Stimulated activated CD8-positive, alpha-beta memory T cell treated with anti-CD3 and anti-CD28 coated beads, Interleukin-15, amount 100 ng/mL, for 24 hours (primary cell): ENCODE results near the gene C15orf39.

Source experiments
- DNase-seq: peaks from one replicate; pipeline ENCODE4 v3.0.0-alpha.2; 2020; ENCODE audit warnings: low read depth

The C15orf39 gene

DNA sequence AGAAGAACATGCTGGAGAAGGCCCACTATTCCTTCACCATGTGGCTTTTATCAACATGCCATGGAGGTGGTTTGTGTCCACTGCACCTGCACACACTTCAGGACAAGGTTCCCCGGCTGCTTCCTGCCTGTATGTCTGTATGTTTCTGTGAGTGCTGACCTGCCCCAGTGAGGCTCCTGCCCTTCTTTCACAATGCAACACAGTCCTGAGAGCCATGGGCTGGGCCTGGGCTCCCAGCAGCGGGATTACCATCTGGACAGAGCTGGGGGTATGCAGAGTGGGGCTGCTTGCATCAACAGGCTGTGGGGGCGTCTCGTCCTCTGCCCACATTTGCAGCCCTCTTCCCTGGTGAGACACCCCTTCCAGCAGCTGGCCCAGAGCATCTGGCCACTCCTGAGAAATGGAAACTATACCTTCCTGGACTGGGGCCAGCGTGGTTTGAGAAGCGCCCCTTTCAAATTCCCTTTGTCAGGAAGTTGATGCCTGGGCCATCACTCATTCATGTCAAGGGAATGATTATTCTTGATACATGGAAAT lies 29.3 kb upstream of the C15orf39 start:
- DNase-seq = no peak

DNA sequence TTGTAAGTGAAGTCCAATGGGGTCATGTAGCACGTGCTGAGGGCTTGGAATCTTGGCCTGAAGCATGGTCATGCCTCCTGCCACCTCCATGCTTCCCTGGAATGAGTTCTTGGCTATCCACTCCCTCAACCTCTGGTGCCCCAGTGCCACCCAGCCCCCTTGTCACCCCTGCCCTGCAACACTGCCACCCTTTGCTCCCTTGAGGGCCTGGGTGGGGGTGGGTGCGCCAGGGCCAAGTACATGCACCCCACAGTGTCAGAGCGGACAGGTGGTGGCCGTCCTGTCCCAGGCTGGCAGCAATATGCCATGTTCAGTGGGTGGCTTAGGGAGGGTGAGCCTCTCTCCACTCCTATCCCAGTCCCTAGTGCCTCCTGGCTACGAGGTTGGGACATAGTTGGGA lies 27.6 kb upstream of the C15orf39 start:
- DNase-seq = no peak

DNA sequence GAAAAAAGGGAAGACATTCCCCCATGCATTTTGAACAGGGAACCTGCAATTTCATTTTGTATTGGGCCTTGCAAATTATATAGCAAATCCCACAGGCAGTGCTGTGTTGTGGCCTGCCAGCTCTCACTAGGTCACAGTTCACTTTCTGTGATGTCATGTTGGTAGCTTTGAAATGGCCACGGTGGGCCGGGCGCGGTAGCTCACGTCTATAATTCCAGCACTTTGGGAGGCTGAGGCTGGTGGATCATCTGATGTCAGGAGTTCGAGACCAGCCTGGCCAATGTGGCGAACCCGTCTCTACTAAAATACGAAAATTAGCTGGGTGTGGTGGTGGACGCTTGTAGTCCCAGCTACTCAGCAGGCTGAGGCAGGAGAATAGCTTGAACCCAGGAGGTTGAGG lies 27.0 kb upstream of the C15orf39 start:
- DNase-seq = no peak

DNA sequence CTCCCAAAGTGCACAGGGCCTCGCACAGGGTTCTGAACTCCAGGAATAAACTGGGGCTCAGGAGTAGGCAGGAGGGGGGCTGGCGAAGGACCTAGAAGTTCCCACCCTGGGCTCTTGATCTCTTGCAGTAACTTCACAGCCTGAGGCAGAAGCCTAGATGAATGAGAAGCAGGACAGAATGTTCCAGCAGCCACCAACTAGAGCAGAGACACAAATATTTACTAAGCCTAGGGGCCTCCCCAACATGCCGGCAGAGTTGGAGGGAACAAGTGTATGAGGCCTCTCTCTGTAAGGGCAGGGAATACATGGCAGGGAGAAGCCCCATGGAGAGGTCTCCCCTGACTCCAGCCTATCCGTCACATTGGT lies 25.3 kb upstream of the C15orf39 start:
- DNase-seq = no peak

DNA sequence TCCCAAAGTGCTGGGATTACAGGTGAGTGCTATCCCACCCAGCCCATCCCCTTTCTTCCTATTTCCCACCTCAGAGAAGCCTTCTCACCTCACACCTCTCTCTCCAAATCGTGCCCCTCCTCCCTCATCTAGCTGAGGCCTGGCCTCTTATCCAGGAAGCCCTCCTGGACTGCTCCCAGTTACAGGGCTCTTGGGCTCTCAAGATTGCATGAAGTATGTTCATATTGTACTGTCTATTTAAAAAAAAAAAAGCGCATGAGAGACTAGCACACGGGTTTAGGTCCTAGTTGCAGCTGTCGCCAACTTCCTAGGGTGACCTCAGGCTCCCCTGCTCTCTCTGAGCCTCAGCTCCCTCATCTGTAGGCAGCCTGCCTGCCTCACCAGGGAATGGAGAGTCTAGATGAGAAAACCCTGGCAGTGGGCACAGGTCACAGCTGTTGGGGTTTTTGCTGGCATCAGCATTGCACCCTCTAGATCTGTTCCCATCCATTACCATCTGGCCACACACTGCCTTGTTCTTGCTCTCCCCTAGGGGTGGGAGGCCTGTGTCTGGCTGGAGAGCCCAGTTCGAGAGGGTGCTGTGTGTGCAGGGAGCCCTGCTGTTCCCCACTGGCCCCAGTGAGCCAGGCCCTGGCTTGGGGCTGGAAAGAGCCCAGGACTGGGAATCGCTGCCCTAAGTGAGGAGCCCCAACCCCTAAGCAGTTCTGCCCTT lies 24.2 kb upstream of the C15orf39 start:
- no peak for DNase-seq

DNA sequence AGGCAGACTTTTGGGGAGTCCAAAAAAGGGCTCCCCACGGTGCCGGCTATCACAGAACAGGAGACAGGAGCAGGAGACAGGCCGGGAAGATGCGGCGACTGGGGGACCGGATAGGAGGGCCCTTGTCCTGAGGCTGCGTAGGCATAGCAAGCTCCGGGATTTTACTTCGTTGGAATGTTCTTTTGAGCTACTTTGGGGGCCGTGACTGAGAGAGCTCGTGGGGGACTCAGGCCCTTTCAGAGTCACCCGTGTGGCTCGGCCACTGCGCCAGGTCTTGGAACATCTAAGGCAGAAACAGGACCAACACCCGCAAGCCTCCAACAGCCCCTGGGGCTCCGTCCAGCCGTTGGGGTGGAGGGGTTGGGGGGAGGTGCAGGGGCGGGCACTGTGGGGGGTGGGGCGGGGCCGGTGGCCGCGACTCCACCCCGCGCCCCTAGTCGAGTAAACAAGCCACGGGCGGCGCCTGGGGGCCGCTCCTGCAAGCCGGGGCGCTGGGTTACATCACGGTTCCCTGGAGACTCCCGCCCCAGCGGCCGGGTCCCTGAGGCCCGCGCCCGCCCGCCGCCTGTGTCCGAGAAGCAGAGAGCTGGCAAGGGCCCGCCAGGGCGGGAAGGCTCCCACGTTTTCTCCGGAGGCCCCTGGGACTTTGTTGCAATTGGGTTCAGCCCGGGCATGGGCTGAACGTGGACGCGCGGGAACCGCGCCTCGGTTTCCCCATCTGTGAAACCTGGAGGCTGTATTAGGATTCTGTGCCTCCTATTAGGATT lies 23.3 kb upstream of the C15orf39 start:
- no peak for DNase-seq

DNA sequence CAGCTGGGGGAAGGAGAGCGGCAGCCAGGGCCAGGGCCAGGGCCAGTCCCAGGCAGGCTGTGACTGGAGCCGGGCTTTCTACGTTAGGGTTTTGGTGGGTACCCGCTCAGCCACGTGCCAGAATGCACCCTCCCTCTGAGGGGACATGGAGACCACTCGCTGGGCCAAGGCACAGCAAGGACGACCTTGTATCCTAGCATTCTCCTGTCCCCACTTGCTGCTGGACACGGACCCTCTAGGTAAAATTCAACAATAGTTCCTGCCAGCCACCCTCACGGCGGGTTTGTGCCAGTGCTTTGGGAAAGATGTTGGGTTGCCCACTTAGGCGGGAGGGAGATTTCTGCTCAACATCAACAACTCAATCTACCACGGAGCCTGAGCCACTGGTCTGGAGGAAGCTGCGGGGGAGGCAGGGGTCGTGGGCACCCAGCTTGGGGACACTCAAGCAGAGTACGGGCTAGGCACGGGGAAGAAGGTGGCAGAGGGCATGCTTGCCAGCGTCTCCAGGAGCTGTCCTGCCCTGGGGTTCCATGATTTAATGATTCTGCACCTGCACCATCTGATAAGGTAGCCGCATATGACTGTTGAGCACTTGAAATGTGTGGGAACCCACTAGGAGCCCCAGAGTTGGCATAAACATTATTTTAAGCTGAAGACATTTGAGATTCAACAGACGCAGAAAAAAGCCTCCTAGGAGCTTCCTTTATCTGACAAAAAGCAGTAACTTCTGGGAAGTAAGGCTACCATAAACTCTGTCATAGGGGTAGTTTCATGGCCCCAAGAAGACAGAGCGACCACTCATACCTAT lies 22.5 kb upstream of the C15orf39 start:
- no peak for DNase-seq

DNA sequence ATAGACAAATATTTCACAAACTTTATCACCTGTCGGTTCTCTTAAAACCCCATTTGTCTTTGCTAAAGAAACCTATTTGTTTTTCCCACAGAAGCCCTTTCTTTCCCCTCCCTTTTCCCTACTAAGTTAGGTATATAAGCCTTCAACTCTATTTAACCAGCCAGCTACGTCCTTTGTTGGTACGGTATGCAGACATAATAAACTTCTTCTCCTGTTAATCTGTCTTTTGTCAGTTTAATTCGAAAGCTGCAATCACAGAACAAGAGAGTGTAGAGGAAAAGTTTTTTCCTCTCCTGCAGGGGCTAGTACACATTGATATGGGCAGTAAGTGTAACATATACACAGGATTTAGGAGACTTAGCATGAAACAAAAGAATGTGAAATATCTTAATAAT lies 21.9 kb upstream of the C15orf39 start:
- no peak for DNase-seq

DNA sequence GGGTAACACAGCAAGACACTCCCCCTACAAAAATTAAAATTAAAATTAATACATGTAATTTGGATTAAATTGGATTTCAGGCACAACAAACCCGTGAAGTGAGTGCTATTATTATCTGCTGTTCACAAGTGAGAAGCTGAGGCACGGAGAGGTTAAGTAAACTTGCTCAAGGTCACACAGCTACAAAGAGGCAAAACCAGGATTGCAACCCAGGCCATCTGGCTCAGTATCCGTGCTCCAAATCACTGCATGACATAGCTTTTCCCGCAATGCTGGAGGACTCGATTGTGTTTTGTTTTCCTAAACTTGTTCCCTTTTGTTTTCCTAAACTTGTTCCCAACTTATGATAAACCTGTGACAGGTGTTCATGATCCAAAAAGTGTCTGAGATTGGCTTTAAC lies 19.9 kb upstream of the C15orf39 start:
- no peak for DNase-seq

DNA sequence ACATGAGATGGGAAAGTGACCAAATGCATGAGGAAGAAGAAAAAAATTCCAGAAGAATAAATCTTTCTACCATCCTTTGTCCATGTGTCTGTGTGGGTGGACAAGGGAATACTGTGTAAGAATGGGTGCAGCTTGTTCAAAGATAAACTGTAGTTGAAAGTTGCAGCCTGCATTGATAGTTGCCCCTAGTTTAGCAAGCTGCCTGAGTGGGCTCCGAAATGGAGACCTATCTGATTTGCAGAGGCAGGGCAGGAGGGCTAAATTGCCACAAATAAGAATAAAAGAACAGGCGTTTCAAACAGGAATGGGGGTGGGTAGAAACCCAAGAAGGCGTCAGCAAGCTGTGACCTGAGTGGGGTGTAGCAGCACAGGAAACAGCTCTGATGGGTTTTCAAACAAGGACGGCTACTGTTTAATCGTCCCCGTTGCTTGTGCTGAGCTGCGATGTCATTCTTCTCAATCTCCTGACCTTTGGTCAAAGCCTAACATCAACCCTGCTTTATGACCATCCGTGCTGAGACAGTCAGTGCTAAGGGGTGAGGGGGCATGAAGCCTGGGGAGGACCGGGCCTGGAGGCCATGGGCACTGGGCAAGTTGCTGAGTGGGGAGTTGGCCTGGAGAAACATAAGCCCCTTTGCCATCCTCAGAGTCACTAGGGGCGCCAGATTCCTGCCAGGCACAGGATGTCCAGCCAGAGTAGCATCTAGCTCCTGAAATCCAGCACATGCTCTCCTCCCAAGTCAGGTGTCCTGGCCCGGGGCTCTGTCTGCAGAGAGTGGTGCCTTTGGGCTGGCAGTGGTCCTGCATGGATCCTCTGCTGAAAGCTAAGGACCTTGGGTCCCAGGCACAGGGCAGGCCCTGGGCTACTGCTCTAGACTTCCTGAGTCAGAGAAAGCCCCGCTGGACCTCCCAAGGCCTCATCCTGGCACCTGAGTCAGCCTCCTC lies 19.2 kb upstream of the C15orf39 start:
- DNase-seq = no peak

DNA sequence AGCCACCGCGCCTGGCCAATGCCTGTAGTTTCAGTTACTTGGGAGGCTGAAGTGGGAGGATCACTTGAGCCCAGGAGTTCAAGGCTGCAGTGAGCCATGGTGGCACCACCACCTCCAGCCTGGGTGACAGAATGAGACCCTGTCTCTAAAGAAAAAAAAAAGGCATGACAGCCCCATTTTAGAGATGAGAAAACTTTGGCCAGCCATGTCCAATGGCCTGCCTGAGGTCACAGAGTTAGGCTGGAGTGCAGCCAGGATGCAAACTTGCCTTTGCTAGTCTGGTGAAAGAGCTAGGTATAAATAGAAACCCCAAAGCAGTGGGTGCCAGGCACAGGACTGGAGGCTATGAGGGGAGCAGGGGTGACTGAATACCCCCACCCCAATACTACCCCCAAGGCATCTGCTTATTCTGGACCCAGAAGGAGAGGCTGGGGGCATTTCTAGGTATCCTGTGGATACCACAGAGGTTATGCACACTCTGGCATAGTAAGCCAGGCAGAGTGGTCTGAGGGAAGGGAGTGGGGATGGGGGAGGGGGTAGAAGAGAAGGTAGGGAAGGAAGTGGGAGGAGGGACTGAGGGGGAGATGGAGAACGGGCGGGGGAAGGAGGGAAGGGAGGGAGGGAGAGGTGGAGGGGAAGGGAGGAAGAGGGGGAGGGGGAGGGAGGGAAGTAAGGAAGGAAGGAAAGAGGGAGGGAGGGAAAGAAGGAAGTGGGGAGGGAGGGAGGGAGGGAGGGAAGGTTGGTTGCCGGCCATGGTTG lies 16.2 kb upstream of the C15orf39 start:
- no peak for DNase-seq

DNA sequence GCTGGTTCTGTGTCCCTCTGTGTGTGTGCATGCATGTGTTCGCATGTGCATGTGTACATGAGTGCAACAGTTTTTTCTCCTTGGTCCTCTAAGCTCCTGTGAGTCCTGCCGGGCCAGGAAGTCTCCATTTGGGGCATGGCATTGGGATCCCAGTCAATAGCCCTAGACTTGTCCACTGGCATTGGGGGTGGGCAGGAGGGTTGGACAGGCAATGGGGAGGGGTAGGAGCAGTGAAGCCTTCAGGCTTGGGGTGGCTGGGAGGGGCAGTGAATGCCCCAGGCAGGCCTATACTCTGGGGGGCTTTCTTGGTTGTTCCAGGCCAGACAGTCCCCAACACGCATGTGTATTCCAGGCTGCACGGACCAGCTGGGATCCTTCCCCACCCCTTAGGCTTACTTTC lies 15.6 kb upstream of the C15orf39 start:
- no peak for DNase-seq

DNA sequence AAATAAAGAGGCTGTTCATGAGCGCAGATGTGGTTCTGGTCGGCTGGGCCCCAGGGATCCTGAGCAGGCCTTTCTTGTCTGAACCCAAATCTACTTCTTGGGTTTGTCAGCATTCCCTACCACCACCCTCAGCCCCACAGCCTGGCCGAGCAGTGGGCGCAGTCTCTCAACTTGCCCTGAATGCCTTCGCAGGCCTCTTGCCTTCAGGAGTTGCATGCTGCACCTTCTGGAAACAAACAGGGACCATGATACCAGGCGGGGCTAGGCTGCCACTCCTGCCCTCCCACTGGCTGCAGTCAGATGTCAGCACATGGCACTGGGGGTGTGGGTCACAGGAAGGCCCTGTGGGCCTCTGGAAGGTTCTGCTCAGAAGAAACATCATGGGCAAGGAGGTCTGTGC lies 13.2 kb upstream of the C15orf39 start:
- no peak for DNase-seq

DNA sequence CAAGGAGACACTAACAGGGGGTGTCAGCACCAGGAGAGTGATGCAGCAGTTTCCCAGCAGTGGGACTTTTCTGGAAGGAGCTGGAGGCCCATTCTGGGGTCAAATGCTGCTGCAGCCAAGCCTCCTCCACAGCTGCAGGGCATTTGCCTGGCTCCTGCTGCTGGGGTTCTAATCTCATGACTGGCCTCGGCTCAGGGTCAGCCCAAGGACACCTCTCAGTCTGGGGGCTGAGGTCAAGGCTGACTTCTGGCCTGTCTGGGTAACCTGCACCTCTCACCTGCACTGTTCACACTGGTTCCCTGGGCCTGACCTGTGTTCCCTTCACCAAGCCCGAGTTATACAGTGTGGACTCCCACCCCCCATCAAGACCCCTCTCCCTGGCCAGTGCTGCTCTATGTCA lies 10.4 kb upstream of the C15orf39 start:
- no peak for DNase-seq

DNA sequence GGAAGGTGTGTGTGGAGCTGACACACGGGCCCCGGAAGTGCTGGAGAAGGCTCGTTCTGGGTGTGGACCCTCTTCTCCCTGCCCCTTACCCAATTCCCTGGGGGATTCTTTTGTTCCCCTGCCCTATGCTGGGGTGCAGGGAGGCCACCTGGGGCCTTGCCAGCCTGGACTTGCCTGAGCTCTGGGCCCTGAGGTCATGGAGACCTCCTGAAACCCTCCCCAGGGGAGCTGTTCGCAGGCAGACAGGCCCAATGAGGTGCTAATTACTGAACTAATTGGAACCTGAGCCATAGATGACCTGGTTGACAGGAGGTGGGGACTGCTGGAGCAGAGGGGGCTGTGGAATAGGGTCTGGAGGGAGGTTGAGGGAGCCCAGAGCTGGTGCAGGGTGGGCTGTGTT lies 9.4 kb upstream of the C15orf39 start:
- no peak for DNase-seq

DNA sequence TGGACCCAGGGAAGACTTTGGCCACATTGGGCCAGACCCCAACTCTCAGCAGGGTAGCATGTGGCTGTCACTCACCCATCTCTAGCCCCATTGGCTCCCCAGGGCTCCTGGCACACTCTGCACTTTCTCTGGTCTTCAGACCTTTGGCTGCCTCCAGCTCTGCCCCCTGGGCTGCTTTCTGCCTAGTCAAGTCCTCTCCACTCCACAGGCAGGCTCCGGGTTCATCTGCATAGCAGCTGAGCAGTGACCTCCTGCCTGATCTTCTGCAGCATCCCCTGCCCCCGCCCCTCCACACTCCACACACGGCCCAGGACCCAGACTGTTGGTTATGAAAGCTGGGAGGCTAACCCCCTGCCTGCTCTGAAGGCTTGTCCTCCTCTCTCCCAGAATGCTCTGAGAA lies 8.4 kb upstream of the C15orf39 start:
- DNase-seq = no peak

DNA sequence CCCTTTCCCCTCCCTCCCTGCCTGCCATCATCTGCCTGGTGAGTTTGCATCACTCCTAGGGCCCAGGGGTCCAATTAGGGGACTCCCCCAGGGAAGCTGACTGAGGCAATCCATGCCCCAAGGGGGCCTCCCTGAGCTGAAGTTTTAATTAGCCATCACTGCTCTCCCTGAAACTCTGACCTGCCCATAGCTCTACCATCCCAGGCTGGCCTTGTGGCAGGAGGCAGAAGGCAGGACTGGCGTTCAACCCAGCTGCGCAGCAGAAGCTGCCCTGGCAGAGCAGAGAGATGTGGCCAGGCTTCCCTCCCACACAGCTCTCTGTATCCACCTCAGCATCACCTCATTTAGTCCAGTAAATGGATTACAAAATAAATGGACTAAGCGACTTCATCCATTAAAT lies 7.7 kb upstream of the C15orf39 start:
- DNase-seq = no peak

DNA sequence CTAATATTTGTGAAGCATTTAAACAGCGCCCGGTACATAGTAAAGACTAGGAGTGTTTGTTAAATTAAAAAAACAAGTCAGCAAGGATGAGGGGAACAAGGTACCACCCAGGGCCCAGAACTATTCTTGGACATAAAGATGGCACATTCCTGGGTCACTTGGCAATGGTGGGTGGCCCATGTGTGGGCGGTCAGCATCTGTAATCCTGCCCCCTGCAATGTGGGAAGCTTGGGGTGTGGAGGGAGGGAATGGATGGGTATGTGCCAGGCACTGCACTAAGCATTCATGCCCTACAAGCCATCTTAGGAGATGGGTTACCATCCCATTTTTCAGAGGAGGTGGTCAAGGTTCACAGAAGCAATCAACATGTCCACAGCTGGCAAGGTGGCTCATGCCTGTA lies 7.3 kb upstream of the C15orf39 start:
- DNase-seq = no peak

DNA sequence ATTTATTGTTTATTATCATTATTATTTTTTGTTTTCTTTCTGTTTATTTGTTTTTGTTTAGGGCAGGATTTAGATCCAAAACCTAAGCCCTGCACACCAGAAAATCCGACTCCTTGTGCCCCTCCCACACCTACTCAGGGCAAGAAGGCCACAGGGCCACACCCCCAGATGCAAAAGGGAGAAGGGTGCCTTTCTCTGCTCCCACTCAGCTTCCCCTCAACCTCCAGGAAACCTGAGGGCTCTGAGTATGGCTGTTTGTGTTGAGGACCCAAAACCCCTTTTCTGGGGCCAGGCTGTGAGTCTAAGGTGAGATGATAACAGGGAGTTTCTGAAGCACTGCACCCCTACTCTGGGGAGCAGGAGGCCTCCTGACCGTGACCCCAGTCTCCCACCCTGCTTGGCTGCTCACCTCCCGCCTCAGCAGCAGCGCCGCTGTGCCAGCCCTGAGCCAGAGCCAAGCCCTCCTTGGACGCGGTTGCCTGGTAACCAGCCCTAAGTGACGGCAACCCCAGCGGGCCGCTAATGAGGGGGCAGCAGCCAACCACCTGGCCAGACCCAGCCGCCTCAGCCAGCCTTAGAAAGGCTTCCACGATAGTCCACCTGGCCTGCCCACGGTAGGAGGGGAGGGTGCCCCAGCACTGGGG lies 6.4 kb upstream of the C15orf39 start:
- DNase-seq = no peak

DNA sequence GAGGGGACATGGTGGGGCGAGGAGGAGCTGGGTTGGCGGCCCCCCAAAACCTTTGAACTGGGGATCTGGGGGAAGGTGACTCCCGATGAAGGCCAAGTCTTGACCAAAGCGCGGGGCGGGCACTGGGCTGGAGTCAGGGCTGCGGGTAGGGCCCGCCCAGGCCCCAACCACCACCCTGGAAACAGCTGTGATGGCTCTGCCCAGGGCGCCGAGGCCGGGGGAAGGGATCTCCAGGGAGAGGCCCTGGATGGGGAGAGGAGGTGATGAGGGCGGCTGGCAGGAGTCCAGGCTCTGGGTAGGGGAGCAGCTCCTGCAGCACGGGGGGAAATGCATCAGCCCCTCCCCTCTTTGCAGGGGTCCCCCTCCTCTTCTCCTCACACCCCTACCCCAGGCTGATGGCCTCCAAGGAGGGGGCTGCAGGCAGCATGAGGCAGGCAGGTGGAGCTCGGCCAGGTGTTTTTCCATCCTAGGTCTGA lies 5.9 kb upstream of the C15orf39 start:
- no peak for DNase-seq
